GM21723 (cell line): ENCODE results near the gene SLC25A52.
"Not testable (repeated sequence)": the region's sequence is repeated elsewhere in the genome, so short reads cannot be mapped to it uniquely, and the experiment has no call there.

ENCODE experiments used
- ATAC-seq: cut with Tn5 transposase; IDR thresholded peaks from one replicate; pipeline ENCODE4 v1.9.1; 2021; ENCODE audit warnings: mild to moderate bottlenecking, moderate library complexity; ENCODE audit not compliant: unreplicated experiment

SLC25A52 gene

DNA sequence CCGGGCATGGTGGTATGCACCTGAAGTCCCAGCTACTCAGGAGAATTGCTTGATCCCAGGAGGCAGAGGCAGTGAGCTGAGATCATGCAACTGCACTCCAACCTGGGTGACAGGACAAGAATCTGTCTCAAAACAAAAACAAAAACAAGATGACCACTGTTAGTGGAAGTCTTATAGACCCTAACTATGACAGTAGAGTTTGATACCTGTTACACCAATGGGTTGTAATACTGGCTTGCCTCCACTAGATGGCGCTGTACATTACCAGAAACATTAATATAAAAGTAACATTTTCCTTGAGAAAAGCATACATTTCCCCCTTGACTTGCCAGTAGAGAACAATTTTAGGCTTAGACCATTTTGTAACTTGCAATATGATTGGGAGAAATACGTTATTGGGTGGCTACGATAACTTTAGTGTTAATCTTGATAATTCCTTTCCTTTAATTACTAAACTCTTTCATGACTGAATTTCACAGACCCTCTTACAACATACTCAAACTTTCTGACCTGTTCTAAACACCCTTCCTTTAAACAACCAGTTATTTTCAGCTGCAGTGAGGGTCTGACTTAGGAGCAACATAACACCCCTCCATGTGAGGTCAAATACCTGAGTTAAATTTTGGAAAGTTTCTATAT is 19.5 kb downstream of the SLC25A52 start:
- no peak for ATAC-seq

DNA sequence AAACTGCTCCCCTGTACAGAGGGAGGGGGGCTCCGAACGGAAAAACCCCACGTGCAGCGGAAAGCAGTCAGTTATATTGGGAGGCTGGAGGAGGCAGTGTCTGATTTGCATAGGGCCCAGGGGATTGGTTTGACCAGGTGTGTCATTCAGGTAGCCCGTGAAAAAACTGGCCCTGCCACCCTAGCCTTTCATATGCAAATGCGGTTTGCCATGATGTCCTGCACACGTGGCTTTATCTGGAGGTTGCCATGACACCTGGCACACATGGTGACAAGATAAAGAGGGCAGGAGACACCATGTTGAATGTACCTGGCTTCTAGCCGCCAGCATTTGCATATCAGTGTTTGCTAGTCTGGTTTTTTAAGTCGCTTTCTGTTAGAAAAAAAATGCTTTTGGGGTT is 20.5 kb downstream of the SLC25A52 start:
- ATAC-seq = no peak

DNA sequence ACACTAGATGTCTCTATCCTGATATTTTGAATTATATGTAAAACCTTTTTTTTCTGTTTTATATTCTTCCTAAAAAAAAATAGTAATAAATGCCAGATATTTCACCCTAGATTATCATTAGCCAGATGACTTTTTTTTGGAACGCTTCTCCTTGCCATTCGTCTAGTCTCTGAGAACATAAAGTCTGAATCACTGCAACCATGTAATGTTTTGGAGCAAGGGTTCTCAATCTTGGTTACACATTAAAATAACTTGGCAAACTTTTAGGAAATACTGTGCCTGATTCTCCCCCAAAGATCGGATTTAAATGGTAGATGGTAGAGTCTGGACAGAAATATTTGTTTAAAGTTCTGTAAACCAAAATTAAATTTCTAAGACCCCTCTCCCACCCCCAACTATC is 21.0 kb downstream of the SLC25A52 start:
- no peak for ATAC-seq

DNA sequence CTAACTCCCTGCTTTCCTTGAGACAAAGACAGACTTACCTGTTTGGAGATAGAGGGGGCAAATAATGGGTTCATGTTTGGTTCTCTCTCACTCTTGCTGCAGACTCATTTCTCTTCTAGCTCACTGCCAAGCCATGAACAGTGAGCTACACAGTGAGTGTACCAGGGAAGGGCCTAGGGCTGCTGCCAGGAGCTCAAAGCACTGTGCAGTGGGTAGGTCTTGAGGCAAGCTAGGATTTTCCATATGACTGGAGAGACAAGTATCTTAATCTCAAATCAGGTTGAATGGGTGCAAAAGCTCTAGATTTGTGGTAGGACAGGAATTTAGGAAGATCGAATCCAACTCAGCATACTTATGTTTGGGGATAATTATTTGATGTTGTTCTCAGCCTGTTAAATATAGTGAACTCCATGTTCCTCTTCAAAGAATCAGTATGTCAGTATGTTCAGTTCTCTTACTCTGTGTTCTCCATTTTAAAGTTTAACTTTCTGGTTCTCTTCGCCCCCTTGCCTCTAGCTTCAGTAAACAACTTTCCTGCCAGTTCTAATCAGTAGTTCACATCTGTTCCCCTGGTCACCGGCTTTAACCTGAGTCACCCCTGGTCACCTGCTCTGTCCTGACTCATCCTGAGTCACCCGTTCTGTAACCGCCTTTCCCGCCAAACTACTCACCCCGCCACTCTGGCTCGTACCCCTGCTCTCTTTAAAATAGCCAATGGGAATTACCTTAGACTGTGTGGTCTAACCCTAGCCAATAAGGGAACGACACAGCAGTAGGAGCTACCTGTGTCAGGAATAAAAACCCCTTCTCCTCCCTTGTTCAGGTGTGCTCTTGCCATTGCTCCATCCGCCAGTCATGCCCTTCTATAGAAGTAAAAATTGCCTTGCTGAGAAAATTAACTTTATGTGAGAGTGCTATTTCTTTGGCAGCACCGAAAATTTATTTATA is 21.9 kb downstream of the SLC25A52 start:
- ATAC-seq = no peak

DNA sequence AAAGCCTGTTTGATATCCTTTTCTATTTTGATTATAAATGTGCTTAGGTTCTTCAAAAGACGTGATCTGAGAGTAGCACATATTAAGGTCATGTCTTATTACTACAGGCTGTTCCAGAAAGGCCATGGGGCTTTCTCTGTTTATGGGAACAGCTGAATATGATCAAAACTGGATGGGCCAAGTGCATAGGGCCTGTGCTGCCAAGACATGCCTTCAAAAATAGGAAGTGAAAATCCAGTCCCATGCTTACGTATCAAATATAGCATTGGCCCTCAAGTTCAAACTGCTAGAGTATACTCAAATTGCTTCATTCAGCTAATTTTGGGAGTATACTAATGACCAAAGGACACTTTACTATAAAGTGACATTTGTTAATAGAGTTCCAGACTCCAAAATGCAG is 24.1 kb downstream of the SLC25A52 start:
- ATAC-seq = peak; percentile 71

DNA sequence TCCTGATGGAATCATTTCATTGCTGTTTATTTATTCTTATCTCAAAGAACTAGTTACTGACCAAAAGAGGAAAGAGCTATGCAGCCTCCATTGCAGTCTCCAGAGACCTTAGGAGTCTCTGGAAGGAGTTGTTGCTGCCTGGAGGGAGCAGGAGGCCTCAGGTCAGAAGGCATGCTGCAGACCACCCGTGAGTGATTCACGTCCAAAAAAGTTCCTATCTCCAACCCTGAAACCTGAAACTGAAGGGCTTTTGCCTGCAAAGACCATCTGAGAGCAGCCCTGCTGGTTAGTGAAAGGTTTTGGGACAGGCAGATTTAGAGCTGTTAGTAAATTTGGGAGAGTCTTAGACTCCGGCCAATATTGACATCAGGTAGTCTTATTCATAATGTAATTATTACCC is 29.1 kb downstream of the SLC25A52 start:
- ATAC-seq = no peak

DNA sequence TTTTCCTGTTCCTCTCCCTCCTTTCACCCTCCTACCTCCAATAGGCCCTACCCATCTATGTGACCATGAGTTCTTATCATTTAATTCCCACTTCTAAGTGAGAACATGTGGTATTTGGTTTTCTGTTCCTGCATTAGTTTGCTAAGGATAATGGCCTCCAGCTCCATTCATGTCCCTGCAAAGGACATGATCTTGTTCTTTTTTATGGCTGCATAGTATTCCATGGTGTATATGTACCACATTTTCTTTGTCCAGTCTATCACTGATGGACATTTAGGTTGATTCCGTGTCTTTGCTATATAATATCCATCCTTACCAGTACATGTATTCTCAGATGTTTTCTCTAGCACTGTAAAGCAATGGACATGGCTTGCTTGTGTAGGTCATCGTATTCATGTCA is 31.5 kb downstream of the SLC25A52 start:
- not testable (repeated sequence) for ATAC-seq

DNA sequence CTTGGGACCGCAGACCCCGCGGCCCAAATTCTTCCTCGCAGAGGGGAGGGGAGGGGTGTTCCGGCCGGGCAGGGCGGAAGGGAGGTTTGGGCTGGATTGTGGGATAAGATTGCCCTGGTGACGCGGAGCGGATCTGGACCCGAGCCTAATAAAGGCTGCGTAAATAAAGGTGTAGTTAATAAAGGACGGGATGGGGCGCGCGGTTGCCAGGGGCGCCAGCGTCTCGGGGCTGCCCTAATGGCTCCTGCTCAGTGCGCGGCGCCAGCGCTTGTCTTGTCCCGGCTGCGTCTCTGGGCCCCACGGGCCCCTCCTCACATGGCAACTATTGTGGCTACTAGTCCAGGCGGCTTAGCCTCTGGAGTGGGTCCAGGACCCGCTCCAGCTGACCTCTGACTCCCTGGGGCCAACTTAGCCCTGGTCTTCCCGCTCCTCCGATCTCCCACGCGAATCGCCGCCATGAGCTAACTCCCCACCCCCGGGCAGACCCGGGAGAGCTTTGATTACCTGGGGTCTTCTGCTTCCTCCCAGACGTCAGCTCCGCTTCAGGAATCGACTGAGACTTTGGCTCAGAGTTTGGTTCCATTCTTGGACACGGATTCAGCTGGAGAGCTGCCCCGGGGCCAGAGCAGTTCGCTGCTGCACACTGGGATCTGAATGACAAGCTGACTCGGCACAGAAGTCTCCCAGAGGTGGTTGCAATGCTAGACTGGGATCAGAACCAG is 36.5 kb downstream of the SLC25A52 start:
- no peak for ATAC-seq

DNA sequence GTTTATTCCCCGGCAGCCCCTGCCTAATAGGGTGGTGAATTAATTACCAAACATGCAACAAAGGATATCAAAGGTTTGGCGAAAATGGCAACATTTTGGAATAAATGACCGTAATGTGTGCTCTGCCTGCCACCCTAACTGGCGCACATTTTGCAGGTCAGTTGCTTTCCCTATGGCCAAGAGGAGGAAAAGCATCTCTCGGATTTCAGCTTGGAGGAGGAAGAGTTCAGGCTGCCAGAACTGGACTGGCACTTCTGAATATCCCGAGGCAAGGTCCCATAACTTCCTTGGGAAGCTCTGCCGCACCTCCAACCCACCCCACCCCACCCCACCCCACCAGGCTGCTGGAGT is 37.1 kb downstream of the SLC25A52 start:
- no peak for ATAC-seq

DNA sequence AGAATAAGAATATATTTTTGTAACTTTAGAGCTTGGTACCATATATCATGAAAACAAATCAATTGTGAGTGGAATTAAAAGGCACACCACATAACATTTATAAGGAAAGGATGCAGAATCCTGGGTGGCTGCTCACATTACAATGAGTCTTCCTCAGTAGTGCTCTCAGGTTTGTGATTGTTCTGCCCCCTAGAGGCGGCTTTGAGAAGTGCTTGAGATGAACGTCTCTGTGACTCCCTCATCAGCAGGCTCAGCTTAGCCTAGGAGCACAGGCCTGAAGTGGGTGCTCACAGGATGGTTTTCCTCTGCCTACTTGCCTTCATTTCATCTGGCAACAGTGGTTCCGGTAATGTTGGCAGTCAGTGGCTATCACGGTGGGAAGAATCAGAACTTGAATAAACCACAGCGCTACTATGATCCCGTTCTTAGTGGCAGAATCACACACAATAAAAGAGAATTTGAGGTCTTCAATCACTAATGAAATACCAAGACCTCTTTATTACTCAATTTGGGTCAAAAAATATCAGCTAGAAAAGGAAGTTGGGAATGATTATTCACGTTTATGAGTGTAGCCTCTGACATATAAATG is 38.2 kb downstream of the SLC25A52 start:
- ATAC-seq = peak; percentile 98

DNA sequence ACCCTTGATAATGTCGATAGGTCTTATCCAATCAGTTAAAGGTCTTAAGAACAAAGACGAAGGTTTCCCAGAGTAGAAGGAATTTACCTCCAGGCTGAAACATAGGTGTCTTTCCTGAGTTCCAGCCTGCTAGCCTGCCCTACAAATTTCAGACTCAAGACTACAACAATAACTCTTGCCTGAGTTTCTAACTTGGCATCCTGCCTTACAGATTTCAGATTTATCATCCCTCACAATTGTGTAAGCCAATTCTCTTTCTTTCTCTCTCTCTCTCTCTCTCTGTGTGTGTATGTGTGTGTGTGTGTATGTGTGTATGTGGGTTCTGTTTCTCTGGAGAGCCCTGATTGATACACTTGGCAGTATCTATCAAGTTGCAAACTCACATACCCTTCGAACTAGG is 39.1 kb downstream of the SLC25A52 start:
- ATAC-seq = no peak

DNA sequence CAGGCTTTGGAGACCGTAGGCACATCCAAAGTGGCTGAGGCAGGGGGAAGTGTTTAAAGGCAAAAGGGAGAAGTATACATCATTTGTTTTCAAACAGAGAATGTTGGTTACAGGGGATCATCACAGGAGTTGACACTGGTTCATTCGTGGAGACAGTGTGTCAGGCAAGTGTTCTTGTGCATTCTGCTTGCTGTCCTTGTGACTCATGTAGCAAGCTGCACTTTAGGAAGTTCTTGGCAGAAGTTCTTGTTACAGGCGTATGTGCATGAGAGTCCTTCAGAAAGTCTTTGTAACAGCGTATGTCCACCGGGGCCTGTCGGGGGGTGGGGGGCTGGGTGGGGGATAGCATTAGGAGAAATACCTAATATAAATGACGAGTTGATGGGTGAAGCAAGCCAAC is 39.8 kb downstream of the SLC25A52 start:
- no peak for ATAC-seq

DNA sequence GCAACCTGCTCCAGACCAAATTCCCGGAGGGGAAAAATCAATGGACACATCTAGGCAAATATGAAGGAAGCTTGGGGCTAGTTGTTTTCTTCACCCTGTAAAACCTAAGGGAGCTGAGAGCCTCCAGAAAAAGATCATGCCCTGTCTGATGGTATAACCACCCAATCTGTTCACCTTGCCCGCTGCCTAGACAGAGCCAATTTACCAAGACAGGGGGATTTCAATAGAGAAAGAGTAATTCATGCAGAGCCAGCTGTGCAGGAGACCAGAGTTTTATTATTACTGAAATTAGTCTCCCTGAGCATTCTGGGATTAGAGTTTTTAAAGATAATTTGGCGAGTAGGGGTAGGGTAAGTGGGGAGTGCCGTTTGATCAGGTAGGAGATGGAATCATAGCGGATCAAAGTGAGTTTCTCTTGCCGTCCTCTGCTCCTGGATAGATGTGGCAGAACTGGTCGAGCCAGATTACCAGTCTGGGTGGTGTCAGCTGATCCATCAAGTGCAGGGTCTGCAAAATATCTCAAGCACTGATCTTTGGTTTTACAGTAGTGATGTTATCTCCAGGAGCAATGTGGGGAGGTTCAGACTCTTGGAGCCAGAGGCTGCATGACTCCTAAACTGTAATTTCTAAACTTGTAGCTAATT is 41.2 kb downstream of the SLC25A52 start:
- ATAC-seq = no peak

DNA sequence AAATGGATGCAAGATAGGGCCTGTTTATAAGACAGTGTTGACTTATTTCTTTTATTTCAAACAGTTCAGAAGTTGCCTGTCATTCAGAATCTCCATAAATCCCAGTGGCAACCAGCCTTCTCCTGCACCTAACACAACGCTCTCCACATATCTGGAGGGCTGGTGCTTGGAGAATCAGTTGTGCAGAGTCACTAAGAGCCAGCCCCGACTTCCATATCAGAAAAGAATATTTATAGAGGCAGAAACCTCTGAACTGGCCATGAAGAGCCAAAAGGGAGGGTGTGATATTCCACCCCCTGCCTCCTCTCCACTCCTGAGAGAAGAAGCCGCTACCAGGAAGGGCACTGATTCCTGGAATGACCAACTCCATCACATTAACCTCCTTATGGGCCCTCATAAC is 42.3 kb downstream of the SLC25A52 start:
- ATAC-seq = no peak

DNA sequence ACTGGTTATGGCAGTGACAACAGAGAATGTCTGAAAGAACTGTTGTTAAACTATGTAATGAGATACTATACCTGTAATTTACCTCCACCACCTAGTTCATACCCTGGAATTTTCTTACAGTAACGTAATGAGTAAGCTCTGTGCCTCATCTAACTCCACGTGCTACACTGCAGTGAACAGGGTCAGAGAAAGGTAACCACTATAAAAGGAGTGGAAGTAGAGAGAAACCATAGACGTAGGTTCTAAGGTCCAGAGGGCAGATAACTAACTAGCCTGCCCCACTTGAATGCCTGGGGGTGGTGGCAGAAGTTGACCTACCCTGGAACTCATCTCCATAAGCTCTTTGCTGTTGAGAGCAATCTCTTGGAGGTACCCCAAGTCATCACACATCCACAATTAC is 44.3 kb downstream of the SLC25A52 start:
- no peak for ATAC-seq

DNA sequence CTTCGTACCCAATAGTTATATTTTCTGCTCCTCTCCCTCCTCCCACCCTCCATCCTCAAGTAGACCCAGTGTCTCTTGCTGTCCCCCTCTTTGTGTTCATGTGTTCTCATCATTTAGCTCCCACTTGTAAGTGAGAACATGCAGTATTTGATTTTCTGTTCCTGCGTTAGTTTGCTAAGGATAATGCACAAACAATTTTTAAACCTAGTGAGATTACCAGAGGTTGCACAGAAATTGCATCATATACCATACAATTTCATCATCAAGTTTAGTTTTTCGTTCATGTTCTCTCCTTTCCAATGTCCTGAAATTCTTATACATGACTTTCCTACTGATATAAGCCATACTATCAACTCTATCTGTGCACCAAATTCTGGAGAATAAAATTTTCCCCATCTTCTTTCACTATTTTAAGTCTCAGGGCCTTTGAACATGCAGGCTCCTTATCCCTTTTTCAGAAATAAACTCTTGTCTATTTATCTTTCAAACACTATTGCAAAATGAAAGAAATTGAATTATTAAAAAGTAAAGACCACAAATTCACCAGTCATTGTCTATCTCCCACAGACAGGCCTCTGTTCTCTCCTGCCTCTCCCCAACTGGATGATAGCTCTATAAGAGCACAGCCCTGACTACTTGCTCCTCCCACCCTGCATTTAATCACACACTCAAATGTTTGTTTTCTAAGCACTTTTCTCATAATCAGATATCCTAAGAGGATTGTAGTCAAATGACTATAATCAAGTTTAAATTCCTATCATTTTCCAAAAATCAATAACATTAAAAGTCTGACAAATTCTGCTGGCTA is 49.1 kb downstream of the SLC25A52 start:
- ATAC-seq = no peak

DNA sequence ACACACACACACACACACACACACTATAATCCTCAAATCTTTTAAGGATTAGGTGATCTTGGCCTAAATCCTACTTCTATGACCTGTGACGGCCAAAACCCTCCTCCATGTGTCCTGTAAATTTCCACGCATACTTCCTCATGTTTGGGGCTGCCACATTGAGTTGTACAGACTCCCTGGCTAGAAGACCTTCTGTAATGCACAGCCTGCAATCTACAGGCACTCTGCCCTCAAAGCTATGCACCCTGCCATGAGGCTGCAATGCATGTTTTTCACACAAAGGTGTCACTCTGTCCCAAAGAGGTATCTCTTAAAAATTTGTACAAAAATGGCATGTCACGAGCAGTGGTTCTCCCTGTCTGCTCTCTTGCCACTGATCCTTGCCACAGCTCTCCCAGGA is 49.9 kb downstream of the SLC25A52 start:
- no peak for ATAC-seq
